GM12878 (cell line): ENCODE results near the gene MIA2. TPM values are rescaled to one million over a fixed set of nuclear protein-coding genes. Genes with fewer than 3 reads are reported as not detected.

ENCODE experiments used
- ATAC-seq: fragments of 200-7000 bp; cut with Tn5 transposase; 3 replicates; pipeline ENCODE4 v1.9.1; 2020; ENCODE audit warnings: mild to moderate bottlenecking, moderate library complexity
- BruUV-seq: library from RNA; stranded (reverse); fragments of 400-500 nt; replicated peaks from 2 replicates; lab custom pipeline; 2021; lab: Mats Ljungman, UMichigan
- CTCF ChIA-PET: fragments of 300-600 bp; sonication (Branson Sonifier 250); formaldehyde crosslinking; extraction: SDS; loops from one replicate; lab custom pipeline; 2021; ENCODE audit warnings: inconsistent platforms; lab: Yijun Ruan, JAX
- POLR2A ChIA-PET: fragments of 350-600 bp; formaldehyde crosslinking; extraction: SDS; loops from one replicate; lab custom pipeline; 2021; ENCODE audit warnings: inconsistent platforms; lab: Charles Lee
- RAD21 ChIA-PET: fragments of 300-600 bp; sonication (Branson Sonifier 250); formaldehyde crosslinking; loops from one replicate; lab custom pipeline; 2023; ENCODE audit warnings: antibody characterized with exemption; ENCODE audit not compliant: unreplicated experiment; lab: Charles Lee
- SMC1A ChIA-PET: fragments of 300-600 bp; sonication (Branson Sonifier 250); formaldehyde crosslinking; loops from one replicate; lab custom pipeline; 2023; ENCODE audit not compliant: unreplicated experiment, uncharacterized antibody; lab: Charles Lee
- DNase-seq: peaks from one replicate; pipeline ENCODE4 v3.0.0-alpha.2; 2011; ENCODE audit warnings: low read depth, low spot score
- FAIRE-seq: peaks from 3 replicates; lab custom pipeline; 2011; peaks lifted over from hg19 to GRCh38; lab: Jason Lieb, UNC
- H2AFZ ChIP-seq: 2 replicates; pipeline ENCODE4 v1.6.0; 2011; ENCODE audit warnings: low read depth, low read length, control low read depth; ENCODE audit not compliant: control insufficient read depth
- H3K27ac ChIP-seq: 2 replicates; pipeline ENCODE4 v1.5.1; 2011; ENCODE audit warnings: control low read depth; ENCODE audit not compliant: control insufficient read depth, insufficient read depth
- H3K27me3 ChIP-seq, 2 experiments: replicated peaks in 1 of 2; 2 replicates each; pipeline versions ENCODE4 v1.6.0 to v1.6.1; 2011; ENCODE audit warnings: low read length in 1 of 2; ENCODE audit not compliant: control insufficient read depth in 2 of 2, insufficient read depth in 2 of 2
- H3K36me3 ChIP-seq, 2 experiments: 2 replicates each; pipeline ENCODE4 v1.5.1; 2011; ENCODE audit warnings: low read length in 1 of 2; ENCODE audit not compliant: control insufficient read depth in 2 of 2, insufficient read depth in 2 of 2
- H3K4me1 ChIP-seq: 2 replicates; pipeline ENCODE4 v1.6.1; 2011; ENCODE audit warnings: mild to moderate bottlenecking, low read length, moderate library complexity, mixed read lengths; ENCODE audit not compliant: control insufficient read depth, insufficient read depth
- H3K4me2 ChIP-seq: 2 replicates; pipeline ENCODE4 v1.6.0; 2011; ENCODE audit warnings: control low read depth; ENCODE audit not compliant: control insufficient read depth, insufficient read depth
- H3K4me3 ChIP-seq: fragments of 200-600 bp; sonication (generic); 2 replicates; pipeline ENCODE4 v1.5.1; 2016
- H3K79me2 ChIP-seq: 2 replicates; pipeline ENCODE4 v1.6.0; 2011; ENCODE audit warnings: low read length; ENCODE audit not compliant: control insufficient read depth, insufficient read depth
- H3K9ac ChIP-seq: 2 replicates; pipeline ENCODE4 v1.8.0; 2011; ENCODE audit warnings: low read length, control low read depth, mixed read lengths; ENCODE audit not compliant: control insufficient read depth, insufficient read depth
- H3K9me3 ChIP-seq: replicated peaks from 3 replicates; pipeline ENCODE4 v1.5.1; 2011; ENCODE audit warnings: mild to moderate bottlenecking, low read length; ENCODE audit not compliant: control insufficient read depth, insufficient read depth
- H4K20me1 ChIP-seq: 2 replicates; pipeline ENCODE4 v1.6.0; 2011; ENCODE audit not compliant: control insufficient read depth, insufficient read depth
- ATF3 ChIP-seq: IDR thresholded peaks from 2 replicates; pipeline ENCODE4 v1.6.1; 2011; ENCODE audit warnings: low read depth, mild to moderate bottlenecking, low read length, moderate library complexity, borderline replicate concordance; ENCODE audit errors: extremely low read depth
- BCL11A ChIP-seq: IDR thresholded peaks from 2 replicates; pipeline ENCODE4 v1.6.1; 2011; ENCODE audit warnings: low read depth, low read length
- BHLHE40 ChIP-seq, 2 experiments: fragments of 450-650 bp in 1 of 2; IDR thresholded peaks; 2 replicates each; pipeline ENCODE4 v1.6.1; 2011 to 2017; ENCODE audit warnings: low read depth in 2 of 2, borderline replicate concordance in 1 of 2, improper control_type of control experiment in 1 of 2, low read length in 1 of 2, mild to moderate bottlenecking in 1 of 2
- FOXM1 ChIP-seq: IDR thresholded peaks from 2 replicates; pipeline ENCODE4 v1.6.1; 2012; ENCODE audit warnings: low read depth, mild to moderate bottlenecking, inconsistent platforms, low read length, moderate library complexity
- MTA2 ChIP-seq: fragments of 450-650 bp; IDR thresholded peaks from 2 replicates; pipeline ENCODE4 v1.6.1; 2016; ENCODE audit warnings: low read depth, mild to moderate bottlenecking, moderate library complexity
- MYB ChIP-seq: fragments of 150-350 bp; IDR thresholded peaks from 2 replicates; pipeline ENCODE4 v1.6.1; 2014; ENCODE audit warnings: mild to moderate bottlenecking, low read depth, low read length, borderline replicate concordance
- NFXL1 ChIP-seq: fragments of 450-650 bp; IDR thresholded peaks from 2 replicates; pipeline ENCODE4 v1.6.1; 2017; ENCODE audit warnings: antibody characterized with exemption, mild to moderate bottlenecking, borderline replicate concordance
- NKRF ChIP-seq: fragments of 450-650 bp; conservative IDR thresholded peaks from 2 replicates; pipeline ENCODE4 v1.6.1; 2017; ENCODE audit warnings: mild to moderate bottlenecking, moderate library complexity
- POLR2AphosphoS2 ChIP-seq: IDR thresholded peaks from 2 replicates; pipeline ENCODE4 v1.6.1; 2011; ENCODE audit warnings: low read depth, mild to moderate bottlenecking, low read length, improper control_type of control experiment, moderate library complexity
- RELA ChIP-seq: fragments of 450-650 bp; IDR thresholded peaks from 2 replicates; pipeline ENCODE4 v1.8.0; 2014; ENCODE audit warnings: borderline replicate concordance; ENCODE audit not compliant: partially characterized antibody
- RUNX3 ChIP-seq: IDR thresholded peaks from 2 replicates; pipeline ENCODE4 v1.6.1; 2012; ENCODE audit warnings: low read length, inconsistent platforms
- TAF1 ChIP-seq: IDR thresholded peaks from 2 replicates; pipeline ENCODE4 v1.6.1; 2011; ENCODE audit warnings: mild to moderate bottlenecking, low read depth, low read length, borderline replicate concordance
- YBX1 ChIP-seq: fragments of 450-650 bp; IDR thresholded peaks from 2 replicates; pipeline ENCODE4 v1.6.1; 2016; ENCODE audit warnings: antibody characterized with exemption
- ZNF207 ChIP-seq: fragments of 450-650 bp; IDR thresholded peaks from 2 replicates; pipeline ENCODE4 v1.6.1; 2014; ENCODE audit warnings: antibody characterized with exemption, mild to moderate bottlenecking, borderline replicate concordance
- WGBS: methylation state at CpG from one replicate; pipeline ENCODE4 v1.1.6; 2016; ENCODE audit warnings: low lambda C conversion rate; ENCODE audit not compliant: insufficient replicate concordance, insufficient coverage; ENCODE audit errors: missing lambda C conversion rate; 5-methylcytosine and 5-hydroxymethylcytosine counted together
- in situ Hi-C: fragments of 300-500 bp; cut with MboI; formaldehyde crosslinking; loops from 9 replicates; pipeline ENCODE4 v1.14.3; 2018; ENCODE audit warnings: mixed read lengths
- intact Hi-C: fragments of 100-400 bp; cut with micrococcal nuclease; formaldehyde crosslinking; loops from one replicate; pipeline ENCODE4 v1.14.2; 2022; ENCODE audit not compliant: unreplicated experiment
- polyA plus RNA-seq, 11 experiments: library from polyadenylated mRNA; depleted of rRNA in 4 of 11; unstranded in 6 of 11; stranded (reverse) in 5 of 11; fragments of >200 nt; fragmentation: Nextera tagmentation in 4 of 11; fragmentation: Illumina TruSeq in 1 of 11; extraction: Ambion mirVana in 4 of 11; extraction: Trizol in 1 of 11; gene quantifications; 1 replicate in 1 of 11; 2 replicates in 10 of 11; pipeline versions ENCODE4 v1.2.1 to v1.2.3, GENCODE V29; 2011 to 2016; ENCODE audit warnings: inconsistent platforms in 2 of 11, missing spikeins in 2 of 11, low read depth in 1 of 11
- total RNA-seq, 4 experiments: library from RNA; depleted of rRNA in 3 of 4; stranded (reverse); fragments of >200 nt in 3 of 4; fragmentation: Illumina TruSeq in 1 of 4; extraction: Trizol in 1 of 4; gene quantifications; 2 replicates each; pipeline versions ENCODE4 v1.2.1 to v1.2.3, GENCODE V29; 2013 to 2021

MIA2 gene
- total and polyA plus RNA-seq, 10 of the 15 experiments (the other 5 are each of a cell fraction or from before 2014, with no cell fraction given), result 6.3 to 36.8 (median 17.1) TPM

- ChIA-PET SMC1A (interaction anchor here (1.0 to 1.6 kb wide), 3 partner anchors 12 to 59 kb away, joined by 3 to 7 read pairs (median 4); no protein-coding TSS in a partner anchor), RAD21 (no interaction called here), POLR2A (no interaction called here), CTCF (no interaction called here)
- no peak for DNase-seq
- no peak for ATAC-seq
- Histone ChIP-seq H3K9ac (no peak overlapping the region), H2AFZ (no peak overlapping the region), H3K79me2 (no peaks in the 10 kb centered on the region), H4K20me1 (no peaks in the 10 kb centered on the region), H3K4me2 (no peak overlapping the region), H3K9me3 (no peaks in the 10 kb centered on the region), H3K27ac (no peak overlapping the region), H3K4me1 (no peaks in the 10 kb centered on the region), H3K27me3 (no peaks in the 10 kb centered on the region), H3K36me3 (no peaks in the 10 kb centered on the region), H3K4me3 (no peak overlapping the region)
- BruUV-seq, result no TSS peak
- FAIRE-seq, result no peak
- intact Hi-C loops (loop anchor here (2.0 kb wide), 1 partner anchor 19 kb away; no protein-coding TSS in a partner anchor), in situ Hi-C loops (no loop called here)
- TF ChIP-seq NFXL1 (no peak), BCL11A (no peak), ZNF207 (no peak), RELA (no peak), YBX1 (no peak), FOXM1 (no peak), MTA2 (no peak), POLR2AphosphoS2 (no peak), BHLHE40 (IDR thresholded peaks at IDR 0.05; ENCODE audit: borderline replicate concordance in 1 of 2, low read depth in 2 of 2, low read length in 1 of 2) (no peak), ATF3 (no peak), NKRF (no peak), RUNX3 (no peak), MYB (no peak), TAF1 (no peak)
- 13% methylated on average over 3 of the region's 3 CpGs for WGBS
Measured at GRCh38 chr14:39243831-39244230, 10.1 kb downstream of the MIA2 start.
